ENCODE measurements around the gene IRF6.
"Not testable (repeated sequence)": the region's sequence is repeated elsewhere in the genome, so short reads cannot be mapped to it uniquely, and the experiment has no call there.

IRF6 gene

DNA sequence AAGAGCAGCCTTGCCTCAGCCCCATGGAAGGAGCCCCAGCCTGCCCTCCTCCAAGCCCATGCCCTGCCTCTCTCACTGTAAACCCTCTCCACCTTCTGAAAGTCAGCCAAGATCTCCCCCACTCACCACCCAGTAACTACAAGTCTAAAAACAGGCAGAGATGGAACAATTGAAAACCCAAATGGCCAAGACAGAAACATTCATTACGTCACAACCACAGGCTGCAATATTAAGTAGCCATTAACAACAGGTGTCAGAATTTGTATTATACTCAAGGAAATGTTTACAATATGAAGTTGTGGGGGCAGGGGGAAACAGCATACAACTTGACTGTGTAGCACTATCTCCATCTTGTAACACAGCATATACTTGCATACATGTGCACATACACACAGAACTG is 2.4 kb downstream of the IRF6 start:
- no peak overlapping the region for H3K4me3 ChIP-seq (ENCODE audit: low read depth, low read length)
- TF ChIP-seq, protein P1, sequence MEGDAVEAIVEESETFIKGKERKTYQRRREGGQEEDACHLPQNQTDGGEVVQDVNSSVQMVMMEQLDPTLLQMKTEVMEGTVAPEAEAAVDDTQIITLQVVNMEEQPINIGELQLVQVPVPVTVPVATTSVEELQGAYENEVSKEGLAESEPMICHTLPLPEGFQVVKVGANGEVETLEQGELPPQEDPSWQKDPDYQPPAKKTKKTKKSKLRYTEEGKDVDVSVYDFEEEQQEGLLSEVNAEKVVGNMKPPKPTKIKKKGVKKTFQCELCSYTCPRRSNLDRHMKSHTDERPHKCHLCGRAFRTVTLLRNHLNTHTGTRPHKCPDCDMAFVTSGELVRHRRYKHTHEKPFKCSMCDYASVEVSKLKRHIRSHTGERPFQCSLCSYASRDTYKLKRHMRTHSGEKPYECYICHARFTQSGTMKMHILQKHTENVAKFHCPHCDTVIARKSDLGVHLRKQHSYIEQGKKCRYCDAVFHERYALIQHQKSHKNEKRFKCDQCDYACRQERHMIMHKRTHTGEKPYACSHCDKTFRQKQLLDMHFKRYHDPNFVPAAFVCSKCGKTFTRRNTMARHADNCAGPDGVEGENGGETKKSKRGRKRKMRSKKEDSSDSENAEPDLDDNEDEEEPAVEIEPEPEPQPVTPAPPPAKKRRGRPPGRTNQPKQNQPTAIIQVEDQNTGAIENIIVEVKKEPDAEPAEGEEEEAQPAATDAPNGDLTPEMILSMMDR (IDR thresholded peaks at IDR 0.05; ENCODE audit: low read depth, low read length) = no peak
- TF ChIP-seq POLR2A (IDR thresholded peaks at IDR 0.05; ENCODE audit: extremely low read depth, insufficient read length) (no peak), MYC (IDR thresholded peaks at IDR 0.05; ENCODE audit: low read depth, low read length) (no peak)
- TF ChIP-seq, protein P2, sequence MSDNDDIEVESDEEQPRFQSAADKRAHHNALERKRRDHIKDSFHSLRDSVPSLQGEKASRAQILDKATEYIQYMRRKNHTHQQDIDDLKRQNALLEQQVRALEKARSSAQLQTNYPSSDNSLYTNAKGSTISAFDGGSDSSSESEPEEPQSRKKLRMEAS (IDR thresholded peaks at IDR 0.05; ENCODE audit: low read depth, low read length) = no peak
- DNase-seq (ENCODE audit: low read depth) = no peak

DNA sequence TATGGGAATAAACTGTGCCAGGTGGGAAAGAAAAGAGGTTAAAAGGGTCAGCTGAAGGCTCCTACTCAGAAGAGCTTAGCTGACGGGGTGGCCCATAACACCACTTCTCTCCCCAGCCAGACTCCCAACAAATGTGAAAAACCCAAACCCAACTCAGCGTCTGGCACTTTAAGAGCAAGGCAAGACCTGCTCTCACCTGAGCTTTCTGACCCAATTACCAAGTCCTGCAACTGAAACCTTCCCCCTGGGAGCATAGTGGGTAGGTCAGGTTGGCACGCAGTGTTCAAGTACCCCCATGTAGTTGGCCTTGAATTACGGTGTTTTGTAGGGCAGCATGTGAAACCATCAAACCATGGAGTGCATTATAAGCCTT is 3.2 kb downstream of the IRF6 start:
- no peak for DNase-seq (ENCODE audit: low read depth)
- TF ChIP-seq, protein P1 (IDR thresholded peaks at IDR 0.05; ENCODE audit: low read depth, low read length) = no peak
- TF ChIP-seq POLR2A (IDR thresholded peaks at IDR 0.05; ENCODE audit: extremely low read depth, insufficient read length) (no peak), MYC (IDR thresholded peaks at IDR 0.05; ENCODE audit: low read depth, low read length) (no peak)
- TF ChIP-seq, protein P2 (IDR thresholded peaks at IDR 0.05; ENCODE audit: low read depth, low read length) = no peak
- no peak overlapping the region for H3K4me3 ChIP-seq (ENCODE audit: low read depth, low read length)

DNA sequence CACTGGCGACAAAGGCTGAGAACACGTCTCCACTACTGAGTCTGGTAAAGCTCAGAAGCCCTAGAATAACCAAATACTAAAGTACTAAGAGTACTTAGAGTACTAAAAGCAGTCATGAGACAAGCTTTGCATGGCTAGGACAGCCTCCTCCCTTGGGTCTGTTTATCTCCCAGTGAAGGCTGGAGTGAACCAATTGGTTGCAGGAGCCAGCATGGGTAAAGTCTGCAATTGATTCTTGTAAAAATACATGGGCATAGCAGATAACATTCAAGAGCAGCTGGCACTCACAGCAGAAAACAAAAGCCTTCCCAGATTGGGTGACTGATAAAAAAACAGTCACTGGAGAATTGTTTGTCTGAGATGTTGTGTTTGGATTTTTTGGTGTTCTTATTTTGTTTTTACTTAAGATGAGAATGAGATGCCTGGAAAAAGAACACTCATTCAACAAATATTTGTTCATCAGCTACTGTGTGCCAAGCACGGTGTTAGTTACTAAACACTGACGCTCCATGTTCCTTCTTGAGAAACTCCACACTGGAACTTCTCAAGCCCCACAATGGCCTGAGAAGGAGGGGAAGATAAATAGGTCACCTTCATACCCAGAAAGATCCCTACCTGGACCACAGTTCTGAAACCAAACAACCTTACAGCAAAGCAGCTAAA is 3.7 kb downstream of the IRF6 start:
- no peak overlapping the region for H3K4me3 ChIP-seq (ENCODE audit: low read depth, low read length)
- TF ChIP-seq, protein P1 (IDR thresholded peaks at IDR 0.05; ENCODE audit: low read depth, low read length) = no peak
- TF ChIP-seq MYC (IDR thresholded peaks at IDR 0.05; ENCODE audit: low read depth, low read length) (no peak), POLR2A (IDR thresholded peaks at IDR 0.05; ENCODE audit: extremely low read depth, insufficient read length) (no peak)
- TF ChIP-seq, protein P2 (IDR thresholded peaks at IDR 0.05; ENCODE audit: low read depth, low read length) = no peak
- DNase-seq (ENCODE audit: low read depth) = no peak

DNA sequence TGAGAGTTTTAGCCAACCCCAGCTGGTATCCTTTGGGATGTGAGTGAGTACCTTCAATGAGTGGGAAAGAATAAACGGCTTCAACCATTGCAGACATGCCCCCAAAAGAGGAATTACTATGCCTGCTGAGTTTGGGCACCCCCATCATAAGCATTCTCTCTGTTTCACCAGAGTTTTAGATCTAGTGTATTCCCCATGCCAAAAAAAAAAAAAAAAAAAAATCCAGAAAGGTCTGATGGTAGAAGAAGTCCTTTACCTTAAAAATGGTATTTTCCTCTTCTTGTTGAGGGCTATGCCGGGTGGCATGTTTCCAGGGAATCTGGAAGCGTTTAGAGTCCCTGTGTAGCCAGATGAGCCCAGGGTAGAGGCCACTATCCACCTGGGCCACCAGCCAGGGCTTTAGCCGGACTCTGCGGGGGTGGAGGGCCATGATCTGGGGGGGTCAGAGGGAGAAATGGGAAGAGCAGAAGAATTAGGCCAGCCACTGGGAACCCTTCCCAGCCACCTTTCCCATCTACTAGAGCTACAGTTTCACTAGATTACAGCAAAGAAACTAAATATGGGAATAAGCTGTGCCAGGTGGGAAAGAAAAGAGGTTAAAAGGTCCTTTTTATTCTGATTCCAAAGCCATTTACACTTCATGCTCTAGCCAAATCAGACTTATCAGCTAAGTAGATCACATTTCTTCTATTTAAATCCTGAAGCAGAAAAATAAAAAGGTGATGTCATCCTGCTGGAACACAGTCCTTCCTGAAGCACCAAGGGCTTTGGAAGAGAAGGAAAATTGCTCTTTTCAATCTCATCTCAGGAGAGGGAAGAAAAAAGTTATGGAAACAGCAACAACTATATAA is 4.7 kb downstream of the IRF6 start:
- H3K4me3 ChIP-seq (ENCODE audit: low read depth, low read length) = no peak overlapping the region
- TF ChIP-seq, protein P1 (IDR thresholded peaks at IDR 0.05; ENCODE audit: low read depth, low read length) = no peak
- TF ChIP-seq POLR2A (IDR thresholded peaks at IDR 0.05; ENCODE audit: extremely low read depth, insufficient read length) = no peak
- no peak for TF ChIP-seq MYC (IDR thresholded peaks at IDR 0.05; ENCODE audit: low read depth, low read length)
- TF ChIP-seq, protein P2 (IDR thresholded peaks at IDR 0.05; ENCODE audit: low read depth, low read length) = no peak
- DNase-seq (ENCODE audit: low read depth) = no peak

DNA sequence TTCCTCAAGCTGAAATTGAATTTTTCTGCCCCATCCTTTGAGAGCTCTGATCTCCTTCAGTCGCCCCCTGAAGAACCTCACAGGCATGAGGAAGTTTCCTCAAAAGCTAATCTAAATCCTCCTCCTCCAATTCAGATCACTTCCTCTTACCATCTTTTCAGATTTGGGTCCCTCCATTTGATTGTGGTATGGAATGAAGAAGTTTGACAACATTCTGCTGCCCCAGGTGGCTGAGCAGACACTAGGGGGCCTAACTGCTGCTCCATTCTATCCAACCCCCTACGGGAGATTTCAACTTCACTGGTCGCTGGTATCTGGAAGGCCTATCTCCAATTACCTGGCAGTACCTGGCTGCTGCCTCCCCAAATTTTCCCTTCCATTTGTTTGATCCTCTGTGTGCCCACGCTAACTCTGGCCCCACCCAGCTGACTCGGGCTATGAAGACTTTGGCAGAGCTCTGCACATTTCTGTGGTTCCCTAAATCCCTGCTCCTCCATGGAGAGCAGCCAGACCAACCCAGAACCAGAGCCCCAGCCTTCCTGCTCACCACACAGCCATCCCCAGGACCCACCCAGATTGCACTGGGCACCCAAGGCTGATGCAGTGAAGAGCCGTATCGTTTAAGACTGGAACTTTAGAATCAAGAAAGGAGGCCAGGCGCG is 7.8 kb downstream of the IRF6 start:
- DNase-seq (ENCODE audit: low read depth) = peak; percentile 37
- TF ChIP-seq, protein P1 (IDR thresholded peaks at IDR 0.05; ENCODE audit: low read depth, low read length) = no peak
- TF ChIP-seq, protein P2 (IDR thresholded peaks at IDR 0.05; ENCODE audit: low read depth, low read length) = no peak
- no peak for TF ChIP-seq MYC (IDR thresholded peaks at IDR 0.05; ENCODE audit: low read depth, low read length)
- TF ChIP-seq POLR2A (IDR thresholded peaks at IDR 0.05; ENCODE audit: extremely low read depth, insufficient read length) = no peak
- H3K4me3 ChIP-seq (ENCODE audit: low read depth, low read length) = no peak overlapping the region

DNA sequence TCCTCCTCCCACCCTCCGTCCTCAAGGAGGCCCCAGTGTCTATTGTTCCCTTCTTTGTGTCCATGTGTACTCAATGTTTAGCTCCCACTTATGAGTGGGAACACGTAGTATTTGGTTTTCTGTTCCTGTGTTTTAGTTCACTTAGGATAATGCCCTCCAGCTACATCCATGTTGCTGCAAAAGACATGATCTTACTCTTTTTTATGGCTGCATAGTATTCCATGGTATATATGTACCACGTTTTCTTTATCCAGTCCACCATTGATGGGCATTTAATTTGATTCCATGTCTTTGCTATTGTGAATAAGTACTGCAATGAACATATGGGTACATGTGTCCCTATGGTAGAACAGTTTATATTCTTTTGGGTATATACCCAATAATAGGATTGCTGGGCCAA is 12.2 kb downstream of the IRF6 start:
- not testable (repeated sequence) for H3K4me3 ChIP-seq (ENCODE audit: low read depth, low read length); DNase-seq (ENCODE audit: low read depth)

Data from NB4 (cell line).